ENCODE data around the gene NNT.
A peak's percentile ranks its signal among the peaks of the same experiment; 100 is the strongest.
"Not testable (repeated sequence)": the region's sequence is repeated elsewhere in the genome, so short reads cannot be mapped to it uniquely, and the experiment has no call there.

NNT gene

DNA sequence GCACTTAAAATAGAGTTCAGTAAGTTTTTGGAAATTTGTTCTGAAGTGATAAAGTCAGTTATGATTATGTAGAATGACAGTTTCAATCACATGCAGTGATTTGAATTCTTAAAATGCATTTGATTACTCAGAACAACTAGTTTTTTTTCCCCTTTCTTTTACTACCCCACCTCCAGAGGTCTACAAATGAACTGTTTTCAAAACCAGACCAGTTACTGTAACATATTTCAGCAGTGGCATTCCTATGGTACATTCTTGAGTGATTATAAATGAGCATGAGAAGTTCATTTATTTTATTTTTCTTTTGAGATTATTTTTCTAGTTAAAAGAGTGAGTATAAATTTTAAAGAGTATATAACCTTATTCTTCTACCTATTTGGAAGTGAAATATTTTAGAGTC is 71.6 kb downstream of the NNT start:
- no peak for DNase-seq

DNA sequence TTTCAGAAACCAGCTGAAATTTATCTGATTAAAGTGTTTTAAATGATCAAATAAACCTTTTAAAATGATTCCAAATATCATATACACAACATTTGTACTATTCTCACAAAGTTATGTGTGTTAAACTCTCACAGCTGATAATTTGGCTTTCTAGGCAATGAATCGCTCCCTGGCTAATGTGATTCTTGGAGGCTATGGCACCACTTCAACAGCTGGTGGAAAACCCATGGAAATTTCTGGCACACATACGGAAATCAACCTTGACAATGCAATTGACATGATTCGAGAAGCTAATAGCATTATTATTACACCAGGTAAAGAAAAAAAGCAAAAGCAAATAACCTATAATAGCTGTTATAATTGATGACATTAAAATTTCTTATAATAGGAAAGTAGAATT is 72.4 kb downstream of the NNT start:
- no peak for DNase-seq

DNA sequence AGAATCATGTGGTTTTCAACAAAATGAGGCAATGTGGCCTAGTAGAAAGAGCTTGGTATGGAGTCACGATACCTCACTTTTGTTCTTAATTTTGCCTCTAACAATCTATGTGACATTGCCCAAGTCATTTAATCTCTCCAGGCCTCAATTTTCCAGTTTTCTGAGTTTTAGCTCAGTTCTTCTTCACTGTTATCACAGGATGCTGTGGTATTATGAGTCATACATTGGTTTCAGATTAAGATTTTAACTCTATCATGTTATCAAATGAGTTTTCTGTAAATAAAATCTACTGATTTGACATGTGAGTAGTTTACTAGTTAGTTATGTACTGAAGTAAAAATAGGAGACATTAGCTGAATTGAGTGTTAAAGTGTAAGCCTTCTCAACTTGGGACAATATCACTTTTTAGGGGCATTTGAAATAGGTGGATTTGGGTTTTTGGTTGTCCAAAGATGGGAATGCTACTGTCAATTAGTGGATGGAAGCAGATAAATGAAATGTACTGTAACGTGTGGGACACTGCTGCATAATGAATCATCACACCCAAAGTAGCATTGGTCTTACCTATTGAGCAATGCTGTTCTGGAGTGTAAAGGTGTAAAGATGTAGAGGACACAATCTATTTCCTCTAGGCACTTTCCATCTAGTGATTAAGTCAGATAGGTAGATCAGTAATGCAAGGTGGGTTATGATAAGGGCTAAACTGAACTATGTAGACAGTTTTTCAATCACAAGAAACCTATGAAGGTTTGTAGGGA is 73.3 kb downstream of the NNT start:
- no peak for DNase-seq

DNA sequence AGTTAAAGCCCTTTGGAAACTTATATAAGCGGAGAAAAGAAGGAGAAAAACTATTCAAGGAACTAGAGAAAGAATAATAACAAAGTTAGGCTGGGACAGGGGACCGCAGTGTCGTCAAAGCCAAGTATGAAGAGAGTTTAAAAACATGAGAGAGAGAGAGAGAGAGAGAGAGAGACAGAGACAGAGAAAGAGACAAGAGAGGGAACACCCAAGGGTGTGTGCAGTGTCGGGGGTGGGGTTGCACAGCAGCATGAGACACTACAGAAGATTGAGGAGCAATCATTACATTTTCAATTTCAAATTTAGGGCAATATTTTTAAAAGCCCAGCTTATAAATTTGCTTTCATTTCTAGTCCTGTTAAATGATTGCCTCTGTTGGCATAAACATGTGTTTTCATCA is 74.3 kb downstream of the NNT start:
- DNase-seq: no peak

DNA sequence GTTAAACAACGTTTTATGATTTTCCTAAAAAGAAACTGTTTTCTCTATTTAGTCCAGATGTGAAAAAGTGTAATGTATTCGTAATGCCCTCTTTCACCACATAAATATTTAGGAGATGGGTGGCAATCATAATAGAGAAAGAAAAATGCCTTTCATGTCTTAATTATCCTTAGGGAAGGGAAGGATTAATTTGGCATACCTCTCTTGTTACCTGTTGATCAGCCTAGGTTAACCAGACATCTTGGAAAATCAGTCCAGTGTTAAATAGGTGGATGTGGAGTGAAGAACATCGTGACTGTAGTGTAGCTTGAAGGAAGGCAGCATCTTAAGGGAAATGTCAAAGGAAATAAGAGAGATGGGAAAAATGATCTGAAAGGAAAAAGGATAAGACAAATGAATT is 76.2 kb downstream of the NNT start:
- DNase-seq: no peak

DNA sequence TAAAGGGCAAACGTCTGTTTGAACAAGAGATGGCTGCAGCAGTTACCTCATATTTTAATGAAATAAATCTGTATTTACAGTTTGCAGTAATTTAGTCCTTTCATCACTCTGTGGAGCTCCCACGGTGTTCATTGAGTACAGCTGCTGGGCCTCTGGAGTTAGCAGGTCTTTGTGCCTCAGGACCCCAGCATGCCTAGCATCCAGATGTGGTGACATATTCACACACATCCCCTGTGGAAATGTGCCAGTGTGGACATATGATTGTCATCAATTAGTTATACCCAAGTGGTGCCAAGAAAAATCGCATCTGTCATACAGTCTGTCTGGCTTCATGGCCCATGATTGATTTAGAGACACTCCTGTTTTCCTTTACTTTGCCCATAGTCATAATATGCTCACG is 77.3 kb downstream of the NNT start:
- DNase-seq: no peak

DNA sequence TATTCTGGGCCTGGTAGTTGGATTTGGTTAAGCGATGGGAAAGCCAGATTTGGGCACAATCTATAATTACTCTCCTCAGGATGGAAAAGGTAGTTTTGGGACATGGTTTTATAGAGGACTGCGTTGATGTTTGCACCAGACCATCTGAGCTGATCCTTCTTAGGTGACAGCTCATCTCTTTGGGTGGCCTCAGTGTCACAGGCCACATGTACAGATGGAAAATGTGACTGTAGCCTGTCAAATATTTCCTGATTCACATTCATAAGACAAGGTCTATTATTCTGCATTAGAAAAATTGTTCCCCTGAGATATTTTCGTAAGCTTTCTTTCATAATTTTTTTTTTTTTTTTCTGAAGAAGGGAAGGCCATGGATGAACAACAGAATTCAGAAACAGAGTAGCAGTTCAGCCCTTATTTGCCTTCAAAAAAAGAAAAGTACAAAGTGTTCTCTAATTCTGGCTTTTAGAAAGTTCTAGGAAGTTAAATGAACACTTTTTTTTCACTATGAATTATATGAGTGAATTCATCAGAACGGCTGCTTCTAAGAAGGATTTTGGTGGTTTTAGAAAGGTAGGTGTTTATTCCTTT is 81.0 kb downstream of the NNT start:
- DNase-seq: no peak

DNA sequence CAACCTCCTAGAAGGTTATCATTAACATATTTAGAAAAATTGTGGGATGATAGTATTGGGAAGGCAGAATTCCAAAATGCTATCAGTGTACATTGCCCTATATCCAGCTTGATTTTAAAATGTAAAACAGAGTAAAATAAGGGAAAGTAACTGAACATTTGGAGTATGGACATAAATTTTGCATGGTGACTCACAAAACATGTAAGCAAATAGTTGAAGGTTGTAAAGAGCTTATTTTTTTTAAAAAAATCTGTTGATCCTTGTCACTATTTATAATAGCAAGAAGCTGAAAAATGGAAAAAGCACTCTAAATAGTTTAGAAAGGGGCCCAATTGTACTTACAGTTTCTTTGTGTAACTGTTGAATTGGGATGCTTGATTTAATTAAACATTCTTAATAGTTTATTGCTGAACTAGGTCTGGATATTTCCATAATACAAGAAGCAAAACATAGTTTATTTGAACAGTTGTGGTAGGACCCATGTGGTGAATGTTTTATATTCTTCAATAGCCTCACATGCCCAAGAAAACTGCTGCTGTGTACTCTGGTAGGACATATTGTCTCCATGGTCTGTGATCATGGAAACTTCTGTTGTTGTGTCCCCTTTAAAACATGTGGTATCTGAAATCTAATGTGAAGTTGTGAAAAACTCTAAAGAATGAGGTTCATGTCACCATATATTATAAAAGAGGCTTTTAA is 82.4 kb downstream of the NNT start:
- DNase-seq: no peak

DNA sequence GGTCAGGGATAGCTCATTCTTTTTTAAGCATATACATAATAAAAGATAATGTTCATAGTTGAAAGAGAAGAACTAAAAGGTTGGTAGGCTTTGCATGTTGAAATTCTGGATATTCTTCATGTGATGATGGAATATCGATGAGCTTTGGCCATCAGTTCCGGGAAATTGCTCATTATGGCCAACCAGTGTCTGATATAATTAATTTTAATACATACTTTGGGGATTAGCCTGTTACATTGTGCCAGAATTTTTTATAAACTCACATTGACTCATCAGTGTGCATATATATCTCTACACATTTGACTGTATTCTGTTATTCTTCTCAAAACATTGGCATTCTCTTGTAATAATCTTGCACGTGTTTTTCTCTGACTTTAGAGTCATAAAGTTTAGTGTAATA is 84.3 kb downstream of the NNT start:
- DNase-seq: no peak

DNA sequence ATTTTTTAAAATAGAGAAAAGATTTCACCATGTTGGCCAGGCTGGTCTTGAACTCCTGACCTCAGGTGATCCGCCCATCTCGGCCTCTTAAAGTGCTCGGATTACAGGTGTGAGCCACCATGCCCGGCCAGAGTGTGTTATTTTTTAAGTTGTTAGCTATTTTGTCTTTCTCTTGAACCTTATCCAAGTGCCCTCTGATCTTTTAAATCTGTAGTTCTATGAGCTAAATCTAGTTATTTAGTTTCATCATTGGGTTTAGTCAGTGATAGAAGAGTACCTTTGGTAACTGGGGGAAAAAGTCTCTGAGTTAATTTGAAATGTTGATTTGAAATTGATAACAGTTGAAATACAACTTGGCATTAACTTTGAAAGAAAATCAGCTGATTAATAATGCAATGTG is 88.3 kb downstream of the NNT start:
- DNase-seq: no peak

DNA sequence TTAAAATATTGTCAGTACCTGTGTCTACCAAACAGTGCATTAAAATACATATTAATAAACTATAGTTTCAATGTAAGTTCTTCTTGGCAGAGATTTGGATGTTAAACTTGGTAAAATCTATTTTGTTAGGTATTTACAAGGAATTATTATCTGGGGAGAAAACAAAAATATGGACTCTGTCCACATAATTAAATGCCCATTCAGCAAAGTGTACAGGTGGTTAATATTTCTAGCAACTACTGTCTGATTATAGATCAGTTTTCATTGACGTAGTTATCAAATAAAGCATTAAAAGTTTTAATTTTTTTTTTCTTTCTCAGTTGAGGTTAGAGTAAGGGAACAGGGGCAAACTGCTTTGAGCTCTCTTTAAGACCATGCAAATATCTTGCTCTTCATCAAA is 88.9 kb downstream of the NNT start:
- DNase-seq: no peak

DNA sequence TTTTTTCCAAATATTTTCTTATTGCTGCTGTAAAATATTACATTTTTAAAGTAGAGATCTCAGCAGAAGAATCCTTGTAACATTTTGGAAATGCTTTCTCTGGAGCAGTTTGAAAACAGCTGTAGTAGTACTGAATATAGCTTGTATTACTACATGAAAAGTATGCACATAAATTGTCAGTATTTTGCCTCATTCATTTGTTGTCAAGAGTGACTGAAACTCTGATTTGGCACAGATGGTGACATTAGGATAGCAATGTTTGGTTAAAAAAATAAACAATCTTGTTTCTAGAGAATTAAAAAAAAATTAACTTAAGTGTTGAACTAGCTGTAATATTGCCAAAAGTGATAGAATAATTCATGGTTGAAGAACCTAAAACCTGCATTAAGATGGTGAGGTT is 90.4 kb downstream of the NNT start:
- DNase-seq: no peak

DNA sequence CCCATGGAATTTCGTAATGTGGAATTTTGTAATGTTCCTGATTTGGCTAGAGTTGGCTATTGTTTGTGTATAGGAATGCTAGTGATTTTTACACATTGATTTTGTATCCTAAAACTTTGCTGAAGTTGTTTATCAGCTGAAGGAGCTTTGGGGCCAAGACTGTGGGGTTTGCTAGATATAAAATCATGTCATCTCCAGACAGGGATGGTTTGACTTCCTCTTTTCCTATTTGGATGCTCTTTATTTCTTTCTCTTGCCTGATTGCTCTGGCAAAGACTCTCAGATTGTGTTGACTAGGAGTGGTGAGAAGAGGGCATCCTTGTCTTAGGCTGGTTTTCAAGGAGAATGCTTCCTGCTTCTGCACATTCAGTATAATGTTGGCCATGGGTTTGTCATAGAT is 91.0 kb downstream of the NNT start:
- no peak for DNase-seq

DNA sequence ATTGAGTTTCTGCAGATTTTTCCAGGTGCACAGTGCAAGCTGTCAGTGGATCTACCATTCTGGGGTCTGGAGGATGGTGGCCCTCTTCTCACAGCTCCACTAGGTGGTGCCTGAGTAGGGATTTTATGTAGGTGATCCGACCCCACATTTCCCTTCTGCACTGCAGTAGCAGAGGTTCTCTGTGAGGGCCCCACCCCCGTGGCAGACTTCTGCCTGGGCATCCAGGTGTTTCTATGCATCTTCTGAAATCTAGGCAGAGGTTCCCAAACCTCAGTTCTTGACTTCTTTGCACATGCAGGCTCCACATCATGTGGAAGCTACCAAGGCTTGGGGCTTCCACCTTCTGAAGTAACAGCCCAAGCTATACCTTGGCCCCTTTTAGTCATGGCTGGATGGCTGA is 93.5 kb downstream of the NNT start:
- not testable (repeated sequence) for DNase-seq

DNA sequence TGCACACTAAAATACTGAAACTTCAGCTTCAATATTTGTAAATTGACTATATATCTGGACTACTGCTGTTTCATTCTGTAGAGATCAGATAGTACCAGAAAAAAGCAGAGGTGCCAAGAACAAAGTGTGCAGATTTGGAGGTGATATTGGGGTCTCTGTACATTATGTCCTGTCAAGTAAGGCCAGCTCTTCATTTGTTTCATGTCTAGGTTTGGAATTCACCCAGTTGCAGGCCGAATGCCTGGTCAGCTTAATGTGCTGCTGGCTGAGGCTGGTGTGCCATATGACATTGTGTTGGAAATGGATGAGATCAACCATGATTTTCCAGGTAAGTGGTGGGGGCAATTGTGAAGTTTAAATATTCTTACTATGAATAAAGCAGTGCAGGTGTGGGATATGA is 96.9 kb downstream of the NNT start:
- no peak for DNase-seq

DNA sequence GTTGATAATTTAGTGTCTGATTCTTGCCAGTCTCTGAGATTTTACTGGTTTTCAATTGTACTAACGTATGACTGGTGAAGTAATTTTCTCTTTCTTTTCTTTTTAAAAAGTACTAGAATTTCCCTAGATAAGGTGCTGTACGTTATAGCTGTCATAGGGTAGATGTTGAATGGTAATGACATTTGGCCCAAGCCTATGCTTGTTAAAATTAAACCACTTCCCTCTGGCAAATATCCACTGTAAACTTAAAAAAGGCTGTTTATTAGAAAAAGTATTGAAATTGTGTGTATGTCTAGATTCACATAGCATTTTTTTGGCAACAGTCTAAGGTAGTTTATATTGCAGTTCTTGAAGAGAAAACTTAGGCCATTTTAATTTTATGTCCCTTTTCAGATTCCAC is 97.6 kb downstream of the NNT start:
- no peak for DNase-seq

DNA sequence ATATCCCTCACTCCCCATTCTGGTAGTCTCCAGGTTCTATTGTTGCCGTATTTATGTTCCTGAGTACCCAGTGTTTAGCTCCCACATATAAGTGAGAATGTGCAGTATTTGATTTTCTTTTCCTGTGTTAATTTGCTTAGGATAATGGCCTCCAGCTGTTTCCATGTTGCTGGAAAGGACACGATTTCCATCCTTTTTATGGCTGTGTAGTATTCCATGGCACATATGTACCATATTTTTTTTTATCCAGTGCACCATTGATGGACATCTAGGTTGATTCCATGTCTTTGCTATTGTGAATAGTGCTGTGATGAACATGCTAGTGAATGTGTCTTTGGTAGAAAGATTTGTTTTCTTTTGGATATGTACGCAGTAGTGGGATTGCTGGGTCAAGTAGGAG is 98.2 kb downstream of the NNT start:
- no peak for DNase-seq

DNA sequence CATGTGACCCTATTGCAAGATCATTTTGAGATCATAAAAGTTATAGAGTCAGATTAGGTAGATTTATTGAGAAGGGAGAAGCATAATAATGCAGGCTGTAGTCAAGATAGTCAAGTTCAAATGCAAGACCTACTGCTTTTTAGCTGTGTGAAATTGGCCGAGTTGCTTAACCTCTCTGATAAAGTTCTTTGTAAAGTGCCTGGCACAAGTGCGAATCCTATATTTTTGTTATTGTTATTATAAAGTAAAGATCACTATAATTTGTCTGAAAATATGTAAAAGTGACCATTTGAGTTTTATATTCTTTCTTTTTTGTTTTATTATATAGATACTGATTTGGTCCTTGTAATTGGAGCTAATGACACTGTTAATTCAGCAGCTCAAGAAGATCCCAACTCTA is 99.3 kb downstream of the NNT start:
- DNase-seq: no peak

DNA sequence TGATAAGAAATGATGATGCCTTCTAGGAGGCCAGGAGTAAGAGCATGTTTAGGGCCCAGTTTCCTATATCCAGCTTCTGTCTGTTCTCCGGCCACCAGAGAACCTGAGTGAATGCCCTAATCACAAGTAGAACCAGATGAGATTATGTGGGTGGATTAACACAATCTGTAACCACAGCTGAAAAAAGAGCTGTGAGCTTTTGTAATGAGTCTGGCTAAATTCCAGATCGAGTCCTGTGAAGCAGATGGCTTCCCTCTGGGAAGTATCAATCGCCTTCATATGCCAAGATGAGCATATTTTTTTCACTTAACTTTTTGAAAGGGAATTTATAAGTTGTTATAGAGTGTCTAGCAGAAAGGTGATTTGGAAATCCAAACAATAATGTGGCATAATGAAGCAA is 99.8 kb downstream of the NNT start:
- DNase-seq: peak; percentile 70

DNA sequence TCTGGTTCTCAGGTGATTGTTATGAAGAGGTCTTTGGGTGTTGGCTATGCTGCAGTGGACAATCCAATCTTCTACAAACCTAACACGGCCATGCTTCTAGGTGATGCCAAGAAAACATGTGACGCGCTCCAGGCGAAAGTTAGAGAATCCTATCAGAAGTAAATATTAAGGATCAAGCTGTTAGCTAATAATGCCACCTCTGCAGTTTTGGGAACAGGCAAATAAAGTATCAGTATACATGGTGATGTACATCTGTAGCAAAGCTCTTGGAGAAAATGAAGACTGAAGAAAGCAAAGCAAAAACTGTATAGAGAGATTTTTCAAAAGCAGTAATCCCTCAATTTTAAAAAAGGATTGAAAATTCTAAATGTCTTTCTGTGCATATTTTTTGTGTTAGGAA is 101.3 kb downstream of the NNT start:
- DNase-seq: no peak

DNA sequence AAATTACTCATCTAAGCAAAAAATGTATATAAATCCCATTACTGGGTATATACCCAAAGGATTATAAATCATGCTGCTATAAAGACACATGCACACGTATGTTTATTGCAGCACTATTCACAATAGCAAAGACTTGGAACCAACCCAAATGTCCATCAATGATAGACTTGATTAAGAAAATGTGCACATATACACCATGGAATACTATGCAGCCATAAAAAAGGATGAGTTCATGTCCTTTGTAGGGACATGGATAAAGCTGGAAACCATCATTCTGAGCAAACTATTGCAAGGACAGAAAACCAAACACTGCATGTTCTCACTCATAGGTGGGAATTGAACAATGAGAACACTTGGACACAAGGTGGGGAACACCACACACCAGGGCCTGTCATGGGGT is 103.6 kb downstream of the NNT start:
- not testable (repeated sequence) for DNase-seq

DNA sequence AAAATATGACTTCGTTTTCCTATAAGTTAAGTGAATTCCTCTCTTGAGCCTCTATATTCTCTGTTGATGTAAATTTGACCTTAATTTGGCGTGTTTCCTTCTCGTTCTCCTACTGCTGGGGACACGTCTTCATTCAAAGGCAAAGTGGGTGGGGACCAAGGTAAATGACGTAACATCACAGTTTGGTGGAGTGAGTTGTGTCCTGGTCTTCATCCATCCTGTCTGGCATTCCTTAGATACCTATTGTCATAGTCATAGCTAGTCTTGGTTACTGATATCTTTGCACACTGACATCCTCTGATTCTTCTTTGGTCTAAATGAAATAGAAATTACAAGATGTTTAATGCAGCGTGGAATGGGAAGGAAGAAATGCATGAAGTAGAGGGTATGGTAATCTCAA is 108.5 kb downstream of the NNT start:
- no peak for DNase-seq

DNA sequence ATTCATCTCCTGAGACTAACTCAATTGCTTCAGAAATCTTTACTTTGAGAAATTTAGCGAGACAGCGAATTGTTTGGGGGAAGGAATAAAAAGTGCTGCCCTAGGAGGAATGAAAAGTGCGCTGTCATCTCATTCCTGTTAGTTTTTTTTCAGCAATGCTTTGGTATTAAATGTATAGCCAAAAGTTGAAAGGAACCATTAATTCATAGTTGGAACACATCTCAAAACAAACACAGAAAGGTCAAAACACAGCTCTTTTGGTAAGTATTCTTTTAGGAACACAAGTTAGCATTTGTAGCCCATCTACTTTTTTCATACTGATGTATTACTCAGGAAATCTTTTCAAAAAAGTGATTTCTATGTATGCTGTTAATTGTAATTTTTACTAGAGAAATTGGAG is 109.1 kb downstream of the NNT start:
- no peak for DNase-seq

DNA sequence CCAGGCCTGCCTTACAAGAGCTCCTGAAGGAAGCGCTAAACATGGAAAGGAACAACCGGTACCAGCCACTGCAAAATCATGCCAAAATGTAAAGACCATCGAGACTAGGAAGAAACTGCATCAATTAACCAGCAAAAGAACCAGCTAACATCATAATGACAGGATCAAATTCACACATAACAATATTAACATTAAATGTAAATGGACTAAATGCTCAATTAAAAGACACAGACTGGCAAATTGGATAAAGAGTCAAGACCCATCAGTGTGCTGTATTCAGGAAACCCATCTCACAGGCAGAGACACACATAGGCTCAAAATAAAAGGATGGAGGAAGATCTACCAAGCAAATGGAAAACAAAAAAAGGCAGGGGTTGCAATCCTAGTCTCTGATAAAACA is 116.8 kb downstream of the NNT start:
- not testable (repeated sequence) for DNase-seq

DNA sequence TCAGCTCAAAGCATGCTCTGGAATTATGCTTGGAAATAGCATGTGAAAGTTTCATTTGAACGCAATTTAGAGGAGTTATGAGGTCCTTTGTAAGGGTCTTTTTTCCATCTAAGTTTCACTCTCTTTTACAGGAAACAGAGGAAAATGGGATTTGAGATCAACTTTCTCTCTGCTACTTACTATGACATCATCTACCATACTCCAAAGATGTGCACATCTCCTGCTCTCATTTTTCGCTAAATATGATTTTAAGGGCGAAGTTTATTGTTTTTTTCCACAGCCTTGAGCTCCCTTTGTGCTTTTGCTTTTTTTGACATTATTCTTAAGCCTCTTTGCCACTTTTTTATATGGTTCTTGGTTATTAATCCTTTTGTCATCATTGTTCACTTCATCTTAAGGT is 125.6 kb downstream of the NNT start:
- no peak for DNase-seq
